CD4-positive, alpha-beta T cell treated with Interferon alpha-2 for 1 hour (primary cell): ENCODE measurements around the gene CASP5.
"Not testable (repeated sequence)": the region's sequence is repeated elsewhere in the genome, so short reads cannot be mapped to it uniquely, and the experiment has no call there.

ENCODE experiments used
- DNase-seq, 2 donors: peaks; one replicate each; pipeline ENCODE4 v3.0.0-alpha.2; 2020 to 2022

Gene CASP5

DNA sequence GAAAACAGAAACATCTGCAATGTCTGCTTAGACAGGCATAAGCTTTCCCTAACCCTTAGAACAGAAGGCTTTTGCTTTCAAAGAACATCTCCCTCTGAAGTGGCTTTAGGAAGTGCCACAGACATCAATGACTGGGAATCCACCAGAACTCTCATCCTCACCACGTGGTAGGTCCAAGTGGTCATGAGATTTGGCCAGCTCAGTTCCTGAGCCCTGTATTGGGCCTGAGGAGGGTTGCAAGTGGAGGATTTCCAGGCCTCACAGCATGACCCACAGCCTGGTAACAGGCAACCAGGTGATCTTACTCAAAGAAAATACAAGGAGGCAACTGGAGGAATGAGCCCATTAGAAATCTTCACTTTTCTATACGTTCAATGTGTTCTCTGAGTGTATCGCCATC is 10.4 kb upstream of the CASP5 start:
- DNase-seq: peak; percentile 34 to 36

DNA sequence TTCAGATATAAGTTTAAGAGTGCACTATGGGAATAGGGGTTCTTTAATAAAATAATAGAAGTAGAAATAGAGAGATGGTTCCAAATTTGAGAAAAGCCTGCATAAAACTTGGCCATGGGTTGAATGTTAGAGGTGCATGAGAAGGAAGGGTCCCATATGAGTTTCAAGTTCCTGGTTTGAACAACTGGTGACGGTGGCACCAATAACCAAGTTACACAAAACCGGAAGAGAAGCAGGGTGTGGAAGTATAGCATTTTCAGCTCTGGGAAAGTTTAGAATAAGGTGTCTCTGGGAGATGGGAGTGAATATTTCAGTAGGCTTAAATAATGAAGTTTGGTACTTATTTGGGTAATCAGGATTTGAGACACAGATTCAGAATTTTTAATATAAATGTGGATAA is 9.5 kb upstream of the CASP5 start:
- peak in 1 of 2 donors; percentile 40 for DNase-seq

DNA sequence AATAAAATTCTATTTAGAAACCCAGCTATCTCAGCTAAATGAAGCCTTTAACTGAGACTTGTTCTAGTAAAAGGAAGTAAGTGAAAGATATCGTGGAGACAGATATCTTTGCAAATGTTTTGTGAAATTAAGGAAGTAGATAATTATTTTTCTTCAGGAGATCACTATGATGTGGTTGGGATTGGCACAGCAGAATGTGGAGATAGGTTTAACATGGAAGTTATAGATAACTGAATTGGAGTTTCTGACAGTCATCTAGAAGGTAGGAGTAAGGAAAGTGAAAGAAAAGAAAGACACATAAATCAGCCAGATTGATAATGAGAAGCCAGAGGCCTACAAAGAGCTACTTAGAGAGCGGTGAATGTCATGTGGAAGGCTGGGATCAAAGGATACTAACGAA is 4.7 kb upstream of the CASP5 start:
- DNase-seq: no peak

DNA sequence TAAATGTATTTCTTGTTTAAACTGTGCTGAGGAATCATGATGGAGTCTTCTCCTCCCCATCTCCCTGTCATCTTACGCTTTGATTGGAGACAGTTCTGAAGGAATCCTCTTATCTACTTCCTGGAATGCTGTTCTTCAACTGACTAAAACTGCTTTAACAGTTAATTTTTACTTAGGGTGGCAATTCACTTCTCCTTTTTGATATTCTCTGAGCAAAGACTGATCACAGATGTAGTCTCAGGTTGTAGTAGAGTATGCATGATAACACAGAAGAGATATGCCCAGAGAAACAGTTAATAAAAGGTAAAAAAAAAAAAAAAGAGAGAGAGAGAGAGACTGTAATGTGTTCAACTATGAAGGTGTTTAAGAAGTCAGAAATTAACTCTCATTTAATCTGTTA is 1.4 kb upstream of the CASP5 start:
- no peak for DNase-seq

DNA sequence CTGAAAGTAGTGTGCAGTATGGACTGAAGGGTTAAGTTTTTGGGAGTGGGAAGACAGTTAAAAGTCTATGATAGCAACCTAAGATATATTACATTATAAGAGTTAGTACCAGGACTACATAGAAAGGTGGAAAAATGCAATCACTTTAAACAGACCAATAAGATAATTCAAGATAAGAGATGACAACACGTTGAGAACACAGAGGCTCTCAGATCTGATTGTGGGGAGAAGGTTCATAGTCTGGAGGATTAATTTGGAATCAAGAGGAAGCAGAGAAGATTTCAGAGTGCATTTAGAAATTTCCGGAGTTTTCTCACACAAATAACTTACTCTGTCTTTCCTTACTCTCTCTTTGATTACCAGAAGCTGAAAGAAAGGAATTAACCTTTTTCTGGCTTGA is 441 bp downstream of the CASP5 start:
- DNase-seq: no peak

DNA sequence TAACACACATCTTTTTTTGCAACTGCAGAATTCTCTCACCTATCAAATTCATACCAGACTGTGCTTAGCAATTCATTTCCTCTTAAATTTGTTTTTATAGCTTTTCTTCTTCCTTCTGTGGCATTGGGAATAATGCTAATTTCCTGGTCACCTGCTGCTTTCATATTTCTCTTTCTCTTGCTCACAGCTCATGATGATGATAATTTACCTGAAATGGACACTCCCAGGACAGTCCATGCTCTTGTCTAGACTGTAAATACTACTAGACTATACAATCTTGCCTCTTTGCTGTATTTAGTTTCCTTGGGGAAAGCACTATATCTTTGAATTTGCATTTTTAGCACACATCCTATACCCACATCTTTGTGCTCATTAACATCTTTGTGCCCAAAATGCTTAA is 15.5 kb downstream of the CASP5 start:
- no peak for DNase-seq

DNA sequence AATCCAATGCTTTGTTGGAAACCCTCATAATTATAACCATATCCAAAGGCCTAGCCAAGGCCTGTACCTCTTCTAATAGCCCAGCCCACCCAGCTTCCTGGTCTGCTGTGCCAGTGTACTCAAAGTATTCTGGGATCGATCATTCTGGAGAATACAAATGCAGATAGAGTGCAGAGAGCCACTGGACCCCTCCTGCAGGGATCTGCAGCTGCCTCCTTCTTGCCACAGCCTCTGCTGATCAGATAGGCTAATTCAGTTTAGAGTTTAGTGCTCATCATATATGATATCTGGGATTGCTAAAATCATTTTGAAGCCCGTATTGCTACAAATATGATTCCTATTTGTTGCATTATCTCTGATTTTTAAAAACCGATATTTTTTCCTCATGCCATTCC is 17.5 kb downstream of the CASP5 start:
- no peak for DNase-seq

DNA sequence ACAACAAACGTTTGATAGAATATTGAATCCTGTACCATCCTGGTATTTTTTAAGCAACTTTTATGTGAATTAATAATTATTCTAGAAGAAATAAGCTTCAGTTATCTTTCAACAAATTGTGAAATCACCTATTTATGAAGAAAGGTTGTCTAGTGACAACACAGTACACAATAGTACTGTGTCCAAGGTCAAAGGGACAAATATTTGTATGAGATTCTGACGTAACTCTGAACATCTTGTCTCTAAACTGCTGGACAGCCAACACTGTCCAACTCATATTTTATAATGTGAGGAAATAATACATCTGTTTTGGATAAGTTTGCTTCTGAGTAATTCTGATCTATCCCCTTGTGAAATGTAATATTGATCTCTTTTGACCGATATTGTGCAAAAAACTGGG is 18.9 kb downstream of the CASP5 start:
- DNase-seq: no peak

DNA sequence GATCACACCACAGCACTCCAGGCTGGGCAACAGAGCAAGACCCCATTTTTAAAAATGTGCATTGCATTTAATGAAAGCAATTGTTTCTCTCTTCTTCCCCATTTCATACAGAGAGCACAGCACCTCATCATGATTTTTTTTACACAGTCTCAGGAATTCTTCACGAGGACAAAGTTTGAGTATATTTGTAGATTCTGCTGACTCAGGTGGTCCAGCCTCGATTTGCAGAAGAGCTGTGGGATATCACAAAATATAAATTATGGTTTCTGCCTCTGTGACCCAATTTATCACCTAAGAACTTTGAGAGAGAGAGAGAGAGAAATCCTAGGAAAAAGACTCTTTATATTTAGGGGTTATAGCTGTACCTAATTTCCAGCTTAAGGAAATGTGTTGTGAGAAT is 19.8 kb downstream of the CASP5 start:
- DNase-seq: no peak

DNA sequence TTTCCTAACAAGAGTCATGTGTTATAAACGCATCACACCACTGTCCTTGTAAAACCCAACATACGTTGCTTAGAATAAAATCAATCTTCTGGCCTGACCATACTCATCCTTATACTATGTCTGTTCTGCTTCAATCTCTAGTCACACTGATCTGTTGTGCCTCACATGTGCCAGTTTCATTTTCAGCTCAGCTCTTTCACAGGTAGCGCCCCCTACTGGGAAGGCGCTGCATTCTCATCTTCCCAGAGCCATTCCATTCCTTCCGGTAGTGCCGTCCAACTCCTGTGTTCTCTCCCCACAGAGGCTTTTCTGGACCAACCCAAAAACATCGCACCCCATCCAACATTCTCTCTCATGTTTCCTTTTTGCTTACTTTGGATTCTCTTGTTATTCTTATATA is 22.2 kb downstream of the CASP5 start:
- DNase-seq: peak; percentile 51 to 74

DNA sequence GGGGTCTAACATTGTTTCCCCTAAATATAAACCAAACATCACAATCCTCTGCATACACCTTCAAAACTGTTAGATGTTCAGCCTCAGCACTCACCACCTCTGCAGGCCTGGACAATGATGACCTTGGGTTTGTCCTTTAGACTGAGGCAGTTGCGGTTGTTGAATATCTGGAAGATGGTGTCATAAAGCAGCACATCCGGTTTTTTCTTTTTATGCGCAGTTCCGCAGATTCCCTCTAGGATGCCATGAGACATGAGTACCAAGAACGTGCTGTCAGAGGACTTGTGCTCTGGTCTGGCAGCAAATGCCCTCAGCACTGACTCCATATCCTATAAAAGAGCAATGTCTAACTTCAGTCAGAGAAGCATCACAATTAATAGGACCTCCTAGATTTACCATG is 22.8 kb downstream of the CASP5 start:
- DNase-seq: peak in 1 of 2 donors; percentile 33

DNA sequence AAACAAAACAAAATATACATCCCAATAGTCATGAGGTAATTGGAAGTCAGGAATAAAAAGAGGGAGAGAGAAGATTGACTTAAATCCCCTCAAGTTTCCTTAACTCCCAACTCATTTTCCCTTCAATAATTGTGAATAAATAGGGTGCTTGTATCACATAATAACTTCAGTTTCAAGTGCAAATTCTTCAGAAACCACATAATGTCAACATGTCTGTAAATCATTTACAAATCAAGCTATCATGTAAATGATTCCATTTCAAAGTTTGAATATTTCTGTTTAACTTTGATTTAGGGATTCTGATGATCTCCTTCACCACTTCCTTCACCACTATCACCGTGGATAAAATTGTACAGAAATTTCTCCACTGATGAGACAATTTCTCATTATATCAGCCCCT is 23.2 kb downstream of the CASP5 start:
- no peak for DNase-seq

DNA sequence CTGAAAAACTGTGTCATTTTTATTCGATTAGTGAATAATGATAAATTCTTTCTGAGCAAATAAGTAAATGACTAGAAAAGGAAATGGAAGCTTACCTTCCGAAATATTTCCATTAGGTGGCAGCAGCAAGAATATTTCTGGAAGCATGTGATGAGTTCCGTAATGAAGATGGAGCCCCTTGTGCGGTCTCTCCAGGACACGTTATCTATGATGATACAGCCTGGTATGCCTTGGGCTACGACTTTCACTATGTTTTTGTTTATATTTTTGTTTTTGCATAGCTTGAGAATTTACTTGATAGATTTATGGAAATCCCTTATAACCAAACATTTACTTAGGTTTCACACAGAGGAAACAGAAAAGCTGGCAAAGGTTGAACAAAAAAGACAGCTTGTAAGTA is 25.7 kb downstream of the CASP5 start:
- no peak for DNase-seq

DNA sequence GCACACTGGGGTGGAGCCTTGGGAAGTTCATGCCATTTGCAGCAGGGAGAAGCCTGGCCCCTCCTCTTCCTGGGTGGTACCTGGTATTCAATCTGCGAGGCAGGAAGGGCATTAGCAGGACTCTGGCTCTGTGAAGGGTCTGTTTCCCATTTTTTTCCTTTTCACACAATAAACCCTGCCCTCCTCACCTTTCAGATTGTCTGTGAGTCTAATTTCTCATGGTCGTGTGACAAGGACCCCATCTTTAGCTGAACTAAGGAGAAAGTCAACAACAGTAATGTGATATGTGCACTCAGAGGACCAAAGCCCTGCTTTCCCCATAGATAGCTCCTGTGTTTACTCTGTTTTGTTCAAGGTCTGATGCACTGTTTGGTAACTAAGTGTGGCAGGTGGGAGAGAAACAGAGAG is 28.0 kb downstream of the CASP5 start:
- DNase-seq: no peak

DNA sequence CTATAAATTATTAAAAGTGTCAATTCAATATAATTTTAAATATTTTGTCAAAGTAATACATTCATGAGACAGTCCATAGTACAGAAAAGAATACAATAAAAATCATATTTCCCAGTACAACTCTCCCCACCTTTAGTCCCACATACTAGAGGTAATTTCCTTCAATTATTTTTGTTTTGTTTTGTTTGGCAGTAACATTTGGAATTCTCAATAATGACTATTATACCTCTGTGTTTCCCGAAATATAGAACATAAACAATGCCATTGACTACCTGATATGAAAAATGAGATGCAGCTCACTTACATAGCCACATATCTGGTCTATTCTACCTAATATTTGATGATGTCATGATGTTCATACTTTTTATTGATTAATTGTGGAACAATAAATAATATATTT is 30.2 kb downstream of the CASP5 start:
- DNase-seq: no peak

DNA sequence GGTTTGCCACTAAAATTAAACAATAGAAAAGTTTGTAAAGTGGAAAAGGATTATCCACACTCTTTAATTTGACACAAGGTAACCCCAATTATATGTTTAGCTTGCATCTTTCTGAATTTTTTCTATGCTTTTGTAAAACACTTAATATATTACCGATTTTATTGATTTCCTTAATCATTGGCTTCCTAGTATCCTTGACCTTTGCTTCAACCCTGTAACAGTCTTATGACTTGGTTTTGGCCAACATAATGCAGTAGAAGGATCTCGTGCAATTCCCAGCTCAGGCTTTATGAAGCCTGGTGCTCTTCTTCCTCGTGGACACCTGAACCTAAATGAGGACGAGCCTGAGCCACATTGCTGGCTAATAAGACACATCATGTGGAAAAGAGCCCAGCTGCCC is 31.0 kb downstream of the CASP5 start:
- no peak for DNase-seq

DNA sequence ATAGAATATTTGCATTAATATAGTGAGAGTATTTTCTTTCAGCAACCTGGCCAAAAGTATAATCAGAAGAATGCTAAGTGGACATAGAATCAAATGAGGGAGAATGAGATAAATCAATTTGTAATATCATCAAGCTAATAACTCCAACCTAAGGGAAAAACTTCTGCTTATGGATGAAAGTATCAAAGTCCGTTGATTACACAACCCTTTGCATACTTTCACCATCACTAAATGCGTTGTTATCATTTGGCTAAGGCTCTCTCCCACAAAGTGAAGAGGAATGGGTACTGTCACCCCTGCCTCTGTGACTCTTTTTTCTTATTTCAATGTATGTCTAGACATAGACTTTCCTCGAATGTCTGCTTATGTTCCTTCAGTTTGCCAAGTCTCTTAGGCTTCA is 38.2 kb downstream of the CASP5 start:
- no peak for DNase-seq

DNA sequence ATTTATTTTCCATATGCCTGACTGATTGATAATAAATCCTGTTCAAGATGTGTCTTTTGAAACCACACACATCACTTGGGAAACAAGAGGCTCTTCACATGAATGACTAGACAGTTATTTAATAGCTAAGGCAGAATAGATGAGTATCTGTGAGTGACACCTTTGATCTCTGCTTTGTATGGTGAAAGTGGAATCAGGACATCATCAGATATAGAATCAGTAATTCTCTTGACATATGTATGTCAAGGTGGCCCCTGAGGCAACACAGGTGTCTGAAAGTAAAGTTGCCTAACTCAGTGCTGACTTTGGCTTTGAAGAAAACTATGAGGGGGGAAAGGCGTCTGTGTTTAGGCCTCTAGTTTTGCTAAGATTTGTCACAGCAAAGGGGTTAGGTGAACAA is 43.1 kb downstream of the CASP5 start:
- DNase-seq: no peak

DNA sequence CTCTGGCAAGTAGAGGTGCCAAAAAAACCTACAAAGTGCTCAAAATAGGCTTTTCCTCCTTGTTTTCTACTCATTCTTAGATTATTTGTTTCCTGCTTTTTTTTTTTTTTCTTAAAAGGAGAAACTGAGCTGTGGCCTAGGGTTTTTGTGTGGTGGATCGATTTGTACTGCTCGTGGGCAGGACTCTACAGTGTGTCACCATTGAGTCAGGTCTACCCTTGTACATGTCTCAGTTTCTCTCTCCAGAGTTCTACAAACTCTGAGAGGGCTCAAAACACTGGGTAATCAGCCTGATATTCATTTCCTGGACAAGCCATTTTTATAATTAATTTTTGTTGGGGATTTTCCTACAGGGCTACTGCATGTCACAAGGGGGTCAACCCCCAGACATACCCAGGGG is 49.4 kb downstream of the CASP5 start:
- DNase-seq: no peak

DNA sequence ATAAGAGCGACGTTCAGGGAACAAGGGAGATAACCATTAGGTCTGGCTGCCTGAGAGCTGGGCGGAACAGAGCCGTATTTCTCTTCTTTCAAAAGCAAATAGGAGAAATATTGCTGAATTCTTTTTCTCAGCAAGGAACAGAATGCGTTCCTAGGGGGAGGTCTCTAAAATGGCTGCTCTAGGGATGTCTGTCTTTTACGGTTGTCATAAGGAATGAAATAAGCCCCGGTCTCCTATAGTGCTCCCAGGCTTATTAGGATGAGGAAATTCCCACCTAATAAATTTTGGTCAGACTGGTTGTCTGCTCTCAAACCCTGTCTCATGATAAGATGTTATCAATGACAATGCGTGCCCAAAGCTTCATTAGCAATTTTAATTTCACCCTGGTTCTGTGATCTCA is 50.0 kb downstream of the CASP5 start:
- DNase-seq: not testable (repeated sequence)

DNA sequence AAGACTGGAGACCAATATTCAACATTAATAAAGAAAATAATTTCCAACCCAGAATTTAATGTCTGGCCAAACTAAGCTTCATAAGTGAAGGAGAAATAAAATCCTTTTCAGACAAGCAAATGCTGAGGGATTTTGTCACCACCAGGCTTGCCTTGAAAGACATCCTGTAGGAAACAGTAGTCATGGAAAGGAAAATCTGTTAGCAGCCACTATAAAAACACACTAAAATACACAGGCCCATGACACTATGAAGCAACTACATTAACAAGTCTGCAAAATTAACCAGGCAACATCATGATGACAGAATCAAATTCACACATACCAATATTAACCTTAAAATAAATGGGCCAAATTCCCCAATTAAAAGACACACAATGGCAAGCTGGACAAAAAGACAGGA is 52.2 kb downstream of the CASP5 start:
- no peak for DNase-seq

DNA sequence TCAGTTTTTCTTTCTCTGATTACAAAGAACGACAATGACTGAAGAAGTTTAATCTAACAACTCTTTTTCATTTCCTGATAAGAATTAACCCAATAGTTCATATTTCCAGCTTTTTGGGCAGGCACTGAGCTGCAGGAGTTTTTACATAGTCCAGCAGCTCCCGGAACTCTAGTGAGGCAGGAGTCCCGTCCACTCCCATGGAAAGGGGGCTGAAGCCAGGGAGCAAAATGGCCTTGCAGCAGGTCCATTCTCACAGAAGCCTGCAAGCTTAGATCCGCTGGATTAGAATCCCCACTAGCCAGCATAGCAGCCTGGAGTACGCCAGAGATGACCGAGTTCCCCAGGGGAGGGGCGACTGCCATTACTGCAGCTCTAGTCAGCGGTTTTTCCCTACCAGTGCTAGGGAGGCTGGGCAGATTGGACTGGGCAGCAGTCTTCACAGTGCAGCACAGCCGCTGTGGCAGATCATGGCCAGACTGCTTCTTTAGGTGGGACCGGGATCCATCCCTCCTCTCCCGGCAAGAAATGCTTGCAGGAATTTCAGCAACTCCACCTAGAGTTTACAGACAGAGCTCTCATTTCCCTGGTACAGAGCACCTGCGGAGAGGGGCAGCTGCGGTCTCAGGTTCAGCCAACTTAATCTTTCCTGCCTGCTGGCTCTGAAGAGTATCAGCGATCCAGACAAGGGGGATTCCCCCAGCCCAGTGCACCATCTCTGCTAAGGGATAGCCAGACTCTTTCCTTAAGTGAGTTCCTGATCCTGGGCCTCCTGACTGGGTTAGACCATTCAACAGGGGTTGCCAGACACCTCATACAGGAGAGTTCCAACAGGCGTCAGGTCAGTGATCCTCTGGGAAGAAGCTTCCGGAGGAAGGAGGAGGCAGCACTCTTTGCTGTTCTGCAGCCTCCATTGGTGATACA is 53.9 kb downstream of the CASP5 start:
- no peak for DNase-seq

DNA sequence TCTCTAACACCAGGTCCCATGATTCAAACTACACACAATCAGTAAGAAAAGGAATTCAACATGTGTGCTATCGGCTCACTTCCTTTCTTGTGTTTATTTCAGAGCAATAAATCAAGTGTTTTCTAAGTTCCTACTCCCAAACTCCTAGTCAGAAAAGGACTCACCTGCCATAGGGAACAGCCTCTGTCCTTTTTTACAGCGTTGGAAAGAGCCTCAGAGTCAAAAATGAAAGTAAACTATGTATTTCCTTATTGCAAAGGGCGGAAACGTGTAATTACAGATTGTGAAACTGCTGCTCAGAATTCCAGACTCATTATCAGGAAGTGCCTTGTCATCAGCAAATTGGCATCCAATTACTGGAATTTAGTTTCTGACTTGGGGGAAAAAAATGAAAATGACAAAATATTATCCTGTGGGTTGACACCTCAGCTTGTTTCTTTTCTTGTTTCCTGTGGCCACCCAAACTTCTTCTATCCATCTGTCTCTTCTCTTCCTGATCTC is 54.6 kb downstream of the CASP5 start, which contains the start of gene CASP4:
TSS of gene CASP4 (minus strand) at position 220 of the 501 bp plus-strand sequence. CDS start at position 171, 49 bp downstream.
- peak; percentile 54 to 81 for DNase-seq

DNA sequence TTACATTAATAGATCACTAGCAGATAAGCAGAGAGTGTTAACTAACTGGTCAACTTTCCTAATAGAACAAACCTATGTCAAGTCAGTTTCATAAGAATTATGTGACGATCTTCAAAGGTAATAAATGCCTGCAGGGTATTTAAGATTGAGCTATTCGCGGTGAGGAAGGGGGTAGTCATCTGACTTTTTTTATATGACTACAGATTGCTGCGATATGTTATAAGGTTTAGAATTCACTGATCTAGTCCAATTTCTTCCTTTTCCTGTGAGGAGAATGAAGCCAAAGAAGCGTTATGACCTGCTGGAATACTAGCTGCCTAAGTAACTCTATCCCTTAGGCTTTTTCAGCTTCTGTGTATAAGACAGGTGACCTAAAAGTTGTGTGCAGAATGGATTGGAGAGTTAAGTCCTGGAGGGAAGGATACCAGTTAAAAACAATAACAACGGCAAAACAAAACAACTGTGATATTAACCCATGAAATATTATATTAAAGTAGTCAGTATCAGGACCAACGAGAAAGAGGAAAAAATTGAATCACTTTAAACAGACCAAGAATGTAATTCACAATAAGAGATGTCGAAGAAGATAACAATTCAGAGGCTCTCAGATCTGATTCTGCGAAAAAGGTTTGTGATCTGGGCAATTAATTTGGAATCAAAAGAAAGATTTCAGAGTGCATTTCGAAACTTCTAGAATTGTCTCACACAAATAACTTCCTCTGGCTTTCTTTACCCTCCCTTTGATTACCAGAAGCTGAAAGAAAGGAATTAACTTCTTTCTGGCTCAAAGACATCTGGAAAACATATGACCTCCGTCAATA is 55.2 kb downstream of the CASP5 start:
- DNase-seq: peak in 1 of 2 donors; percentile 56
